ENCODE measurements around the gene HSD17B2.
"Not testable (repeated sequence)": the region's sequence is repeated elsewhere in the genome, so short reads cannot be mapped to it uniquely, and the experiment has no call there.

Gene HSD17B2

GRCh38 chr16:82004601-82005000 is 30.5 kb upstream of the HSD17B2 start:
- Histone ChIP-seq H3K27me3 (ENCODE audit: insufficient read depth, poor library complexity, severe bottlenecking) (no peaks in the 10 kb centered on the region), H3K4me1 (ENCODE audit: insufficient read depth, poor library complexity, severe bottlenecking) (no peaks in the 10 kb centered on the region), H3K9me3 (ENCODE audit: severe bottlenecking) (no peaks in the 10 kb centered on the region), H3K36me3 (ENCODE audit: low read depth) (peaks cover 48% of the 10 kb centered on the region), H3K4me3 (ENCODE audit: severe bottlenecking) (no peak overlapping the region), H3K27ac (ENCODE audit: poor library complexity, severe bottlenecking) (no peak overlapping the region)
- TF ChIP-seq, protein P1, sequence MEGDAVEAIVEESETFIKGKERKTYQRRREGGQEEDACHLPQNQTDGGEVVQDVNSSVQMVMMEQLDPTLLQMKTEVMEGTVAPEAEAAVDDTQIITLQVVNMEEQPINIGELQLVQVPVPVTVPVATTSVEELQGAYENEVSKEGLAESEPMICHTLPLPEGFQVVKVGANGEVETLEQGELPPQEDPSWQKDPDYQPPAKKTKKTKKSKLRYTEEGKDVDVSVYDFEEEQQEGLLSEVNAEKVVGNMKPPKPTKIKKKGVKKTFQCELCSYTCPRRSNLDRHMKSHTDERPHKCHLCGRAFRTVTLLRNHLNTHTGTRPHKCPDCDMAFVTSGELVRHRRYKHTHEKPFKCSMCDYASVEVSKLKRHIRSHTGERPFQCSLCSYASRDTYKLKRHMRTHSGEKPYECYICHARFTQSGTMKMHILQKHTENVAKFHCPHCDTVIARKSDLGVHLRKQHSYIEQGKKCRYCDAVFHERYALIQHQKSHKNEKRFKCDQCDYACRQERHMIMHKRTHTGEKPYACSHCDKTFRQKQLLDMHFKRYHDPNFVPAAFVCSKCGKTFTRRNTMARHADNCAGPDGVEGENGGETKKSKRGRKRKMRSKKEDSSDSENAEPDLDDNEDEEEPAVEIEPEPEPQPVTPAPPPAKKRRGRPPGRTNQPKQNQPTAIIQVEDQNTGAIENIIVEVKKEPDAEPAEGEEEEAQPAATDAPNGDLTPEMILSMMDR (IDR thresholded peaks at IDR 0.05; ENCODE audit: poor library complexity, severe bottlenecking), result no peak
- ATAC-seq (ENCODE audit: low read depth), result no peak
- no peak for DNase-seq (ENCODE audit: low spot score)

- ATAC-seq (ENCODE audit: low read depth), result no peak
- no peak for DNase-seq (ENCODE audit: low spot score)
- H3K27ac ChIP-seq (ENCODE audit: poor library complexity, severe bottlenecking), result no peak overlapping the region
- H3K36me3 ChIP-seq (ENCODE audit: low read depth), result peaks cover 46% of the 10 kb centered on the region
- peaks cover 1% of the 10 kb centered on the region for H3K4me1 ChIP-seq (ENCODE audit: insufficient read depth, poor library complexity, severe bottlenecking)
- H3K4me3 ChIP-seq (ENCODE audit: severe bottlenecking), result no peak overlapping the region
- TF ChIP-seq, protein P1 (IDR thresholded peaks at IDR 0.05; ENCODE audit: poor library complexity, severe bottlenecking), result no peak
- no peaks in the 10 kb centered on the region for H3K27me3 ChIP-seq (ENCODE audit: insufficient read depth, poor library complexity, severe bottlenecking)
- no peaks in the 10 kb centered on the region for H3K9me3 ChIP-seq (ENCODE audit: severe bottlenecking)
Observed at GRCh38 chr16:82005027-82005830, 29.8 kb upstream of the HSD17B2 start.

DNA sequence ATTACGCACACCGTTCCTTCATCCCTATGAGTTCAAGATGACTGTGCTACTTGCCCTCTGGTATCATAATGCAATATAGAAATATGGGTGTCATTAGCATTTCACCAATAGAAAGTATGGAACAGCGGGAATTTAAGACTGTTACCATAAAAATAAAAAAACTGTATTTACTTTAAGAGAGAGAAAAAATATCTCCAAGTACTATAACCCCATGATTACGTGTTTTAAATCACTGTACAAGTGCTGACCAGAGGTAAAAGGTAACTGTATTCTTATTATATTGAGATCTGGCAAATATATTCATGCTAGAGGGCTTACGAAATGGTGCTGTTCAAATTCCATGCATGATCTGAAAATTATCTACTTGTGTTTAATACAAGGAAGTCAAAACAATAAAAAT is 29.0 kb upstream of the HSD17B2 start:
- Histone ChIP-seq H3K9me3 (ENCODE audit: severe bottlenecking) (no peaks in the 10 kb centered on the region), H3K36me3 (ENCODE audit: low read depth) (peaks cover 43% of the 10 kb centered on the region), H3K27ac (ENCODE audit: poor library complexity, severe bottlenecking) (no peak overlapping the region), H3K4me1 (ENCODE audit: insufficient read depth, poor library complexity, severe bottlenecking) (peaks cover 7% of the 10 kb centered on the region), H3K27me3 (ENCODE audit: insufficient read depth, poor library complexity, severe bottlenecking) (no peaks in the 10 kb centered on the region), H3K4me3 (ENCODE audit: severe bottlenecking) (no peak overlapping the region)
- DNase-seq (ENCODE audit: low spot score) (no peak), ATAC-seq (ENCODE audit: low read depth) (no peak)
- TF ChIP-seq, protein P1 (IDR thresholded peaks at IDR 0.05; ENCODE audit: poor library complexity, severe bottlenecking), result no peak

DNA sequence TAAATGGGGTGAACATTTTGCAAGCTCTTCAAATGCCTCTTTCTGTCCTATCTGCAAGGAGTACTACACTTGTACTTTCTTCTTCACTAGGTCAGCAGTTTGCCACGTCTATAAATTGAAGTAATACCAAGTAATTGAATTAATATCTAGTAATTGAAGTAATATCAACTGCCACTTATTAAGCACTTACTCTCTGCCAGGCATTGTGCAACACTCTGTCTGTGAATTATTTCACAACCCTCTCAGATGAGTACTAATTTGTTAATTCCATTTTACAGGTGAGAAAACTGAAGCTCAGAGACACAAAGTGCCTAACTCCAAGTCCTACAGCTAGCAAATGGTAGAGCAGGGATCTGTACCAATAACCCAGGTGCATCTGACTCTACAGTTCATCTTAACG is 27.9 kb upstream of the HSD17B2 start:
- DNase-seq (ENCODE audit: low spot score) (no peak), ATAC-seq (ENCODE audit: low read depth) (no peak)
- TF ChIP-seq, protein P1 (IDR thresholded peaks at IDR 0.05; ENCODE audit: poor library complexity, severe bottlenecking), result no peak
- Histone ChIP-seq H3K4me1 (ENCODE audit: insufficient read depth, poor library complexity, severe bottlenecking) (peaks cover 7% of the 10 kb centered on the region), H3K36me3 (ENCODE audit: low read depth) (peaks cover 43% of the 10 kb centered on the region), H3K4me3 (ENCODE audit: severe bottlenecking) (no peak overlapping the region), H3K9me3 (ENCODE audit: severe bottlenecking) (no peaks in the 10 kb centered on the region), H3K27me3 (ENCODE audit: insufficient read depth, poor library complexity, severe bottlenecking) (no peaks in the 10 kb centered on the region), H3K27ac (ENCODE audit: poor library complexity, severe bottlenecking) (no peak overlapping the region)

DNA sequence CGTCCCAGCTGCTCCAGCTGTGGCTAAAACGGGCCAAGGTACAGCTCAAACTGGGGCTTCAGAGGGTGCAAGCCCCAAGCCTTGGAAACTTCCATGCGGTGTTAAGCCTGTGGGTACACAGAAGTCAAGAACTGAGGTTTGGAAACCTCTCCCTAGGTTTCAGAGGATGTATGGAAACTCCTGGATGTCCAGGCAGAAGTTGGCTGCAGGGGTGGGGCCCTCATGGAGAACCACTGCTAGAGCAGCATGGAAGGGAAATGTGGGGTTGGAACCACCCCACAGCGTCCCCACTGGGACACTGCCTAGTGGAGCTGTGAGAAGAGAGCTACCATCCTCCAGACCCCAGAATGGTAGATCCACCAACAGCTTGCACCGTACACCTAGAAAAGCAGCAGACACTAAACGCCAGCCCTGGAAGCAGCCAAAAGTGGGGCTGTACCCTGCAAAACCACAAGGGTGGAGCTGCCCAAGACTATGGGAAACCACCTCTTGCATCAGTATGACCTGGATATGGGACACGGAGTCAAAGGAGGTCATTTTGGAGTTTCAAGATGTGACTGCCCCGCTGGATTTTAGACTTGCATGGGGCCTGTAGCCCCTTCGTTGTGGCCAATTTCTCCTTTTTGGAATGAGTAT is 26.0 kb upstream of the HSD17B2 start:
- ATAC-seq (ENCODE audit: low read depth) (no peak), DNase-seq (ENCODE audit: low spot score) (no peak)
- no peak overlapping the region for H3K4me3 ChIP-seq (ENCODE audit: severe bottlenecking)
- no peaks in the 10 kb centered on the region for H3K9me3 ChIP-seq (ENCODE audit: severe bottlenecking)
- TF ChIP-seq, protein P1 (IDR thresholded peaks at IDR 0.05; ENCODE audit: poor library complexity, severe bottlenecking), result no peak
- peaks cover 7% of the 10 kb centered on the region for H3K4me1 ChIP-seq (ENCODE audit: insufficient read depth, poor library complexity, severe bottlenecking)
- H3K27me3 ChIP-seq (ENCODE audit: insufficient read depth, poor library complexity, severe bottlenecking), result no peaks in the 10 kb centered on the region
- H3K36me3 ChIP-seq (ENCODE audit: low read depth), result peaks cover 29% of the 10 kb centered on the region
- H3K27ac ChIP-seq (ENCODE audit: poor library complexity, severe bottlenecking), result no peak overlapping the region

DNA sequence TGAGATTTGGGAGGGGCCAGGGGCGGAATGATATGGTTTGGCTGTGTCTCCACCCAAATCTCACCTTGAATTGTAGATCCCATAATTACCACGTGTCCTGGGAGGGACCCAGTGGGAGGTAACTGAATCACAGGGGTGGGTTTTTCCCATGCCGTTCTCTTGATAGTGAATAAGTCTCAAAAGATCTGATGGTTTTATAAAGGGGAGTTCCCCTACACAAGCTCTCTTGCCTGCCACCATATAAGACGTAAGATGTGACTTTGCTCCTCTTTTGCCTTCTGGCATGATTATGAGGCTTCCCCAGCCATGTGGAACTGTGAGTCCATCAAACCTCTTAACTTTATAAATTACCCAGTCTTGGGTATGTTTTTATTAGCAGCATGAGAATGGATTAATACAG is 25.3 kb upstream of the HSD17B2 start:
- H3K36me3 ChIP-seq (ENCODE audit: low read depth), result peaks cover 29% of the 10 kb centered on the region
- not testable (repeated sequence) for H3K9me3 ChIP-seq (ENCODE audit: severe bottlenecking); H3K4me3 ChIP-seq (ENCODE audit: severe bottlenecking); DNase-seq (ENCODE audit: low spot score); H3K27me3 ChIP-seq (ENCODE audit: insufficient read depth, poor library complexity, severe bottlenecking); ATAC-seq (ENCODE audit: low read depth); H3K27ac ChIP-seq (ENCODE audit: poor library complexity, severe bottlenecking); H3K4me1 ChIP-seq (ENCODE audit: insufficient read depth, poor library complexity, severe bottlenecking)
